GM18502 (cell line): ENCODE results near the gene KCNK3.

ENCODE experiments used
- ATAC-seq: cut with Tn5 transposase; IDR thresholded peaks from one replicate; pipeline ENCODE4 v1.9.1; 2021; ENCODE audit warnings: mild to moderate bottlenecking; ENCODE audit not compliant: unreplicated experiment, poor library complexity

Gene KCNK3

DNA sequence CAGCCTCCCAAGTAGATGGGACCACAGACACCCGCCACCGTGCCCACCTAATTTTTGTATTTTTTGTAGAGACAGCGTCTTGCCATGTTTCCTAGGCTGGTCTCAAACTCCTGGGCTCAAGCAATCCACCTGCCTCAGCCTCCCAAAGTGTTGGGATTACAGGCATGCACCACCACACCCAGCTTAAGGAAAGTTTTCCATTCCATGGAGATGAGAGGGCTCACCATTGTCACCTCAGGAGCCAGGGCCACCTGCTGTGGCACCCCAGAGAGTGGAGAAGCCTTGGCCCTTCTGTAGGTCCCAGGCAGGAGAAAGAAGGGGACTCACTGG, 76.2 kb downstream of the KCNK3 start:
- no peak for ATAC-seq

DNA sequence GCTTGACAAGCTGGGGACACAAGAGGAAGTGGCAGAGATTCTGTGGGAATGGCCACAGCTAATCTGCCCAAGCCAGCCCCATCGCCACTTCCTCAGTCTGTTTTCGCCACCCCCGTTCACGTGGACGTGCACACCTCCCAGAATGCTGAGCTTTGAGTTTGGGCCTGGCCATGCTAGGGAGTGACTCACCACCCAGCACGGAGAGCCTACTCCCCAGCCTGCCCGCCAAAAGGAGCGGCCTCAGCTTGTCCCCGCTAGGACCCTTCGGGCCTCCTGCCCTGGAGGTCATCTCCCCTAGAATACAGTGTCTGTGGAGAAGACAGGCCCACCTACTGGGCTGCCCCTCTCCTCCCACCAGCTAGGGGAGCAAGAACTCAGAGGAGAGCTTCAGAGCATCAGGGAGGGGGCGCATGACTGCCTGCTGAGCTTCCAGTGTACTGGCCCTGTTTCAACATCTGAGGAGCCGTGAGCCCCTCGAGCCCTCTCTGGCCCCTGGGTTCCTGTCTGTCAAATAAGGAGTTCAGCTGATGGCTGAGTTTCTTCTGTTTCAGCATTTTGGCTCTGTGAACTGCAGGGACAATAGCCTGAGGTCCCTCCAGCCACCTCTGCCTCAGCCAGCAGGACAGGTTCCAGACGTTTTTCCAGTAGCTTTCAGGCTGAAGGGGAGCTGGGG, 76.7 kb downstream of the KCNK3 start:
- no peak for ATAC-seq

DNA sequence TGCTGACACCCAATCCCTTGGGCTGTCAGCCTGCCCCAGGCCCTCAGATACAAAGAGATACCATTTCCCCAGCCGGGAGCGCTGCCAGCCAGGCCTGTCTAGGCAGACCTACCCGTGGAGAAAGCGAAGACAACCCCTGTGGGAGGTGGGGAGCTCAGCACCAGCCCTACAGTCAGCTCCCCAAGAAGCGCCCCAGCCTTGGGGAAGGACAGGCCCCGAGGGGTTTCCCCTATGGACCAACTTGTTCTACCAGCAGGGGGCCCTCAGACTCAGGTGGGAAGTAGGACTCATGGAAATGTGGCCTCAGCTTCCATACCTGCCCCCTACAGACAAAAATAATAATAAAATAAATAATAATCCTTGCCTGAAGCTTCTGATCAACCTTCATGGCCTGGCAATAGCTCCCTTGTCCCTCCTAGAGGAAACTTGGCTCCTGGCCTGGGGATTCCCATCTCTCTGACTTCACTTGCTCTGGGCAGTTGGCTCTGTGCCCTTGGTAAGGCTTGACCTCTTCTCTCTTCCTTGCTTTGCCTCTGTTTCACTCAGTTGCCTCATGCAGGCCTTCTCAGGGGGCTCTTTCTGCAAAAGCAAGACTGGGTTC, 78.6 kb downstream of the KCNK3 start:
- ATAC-seq = no peak

DNA sequence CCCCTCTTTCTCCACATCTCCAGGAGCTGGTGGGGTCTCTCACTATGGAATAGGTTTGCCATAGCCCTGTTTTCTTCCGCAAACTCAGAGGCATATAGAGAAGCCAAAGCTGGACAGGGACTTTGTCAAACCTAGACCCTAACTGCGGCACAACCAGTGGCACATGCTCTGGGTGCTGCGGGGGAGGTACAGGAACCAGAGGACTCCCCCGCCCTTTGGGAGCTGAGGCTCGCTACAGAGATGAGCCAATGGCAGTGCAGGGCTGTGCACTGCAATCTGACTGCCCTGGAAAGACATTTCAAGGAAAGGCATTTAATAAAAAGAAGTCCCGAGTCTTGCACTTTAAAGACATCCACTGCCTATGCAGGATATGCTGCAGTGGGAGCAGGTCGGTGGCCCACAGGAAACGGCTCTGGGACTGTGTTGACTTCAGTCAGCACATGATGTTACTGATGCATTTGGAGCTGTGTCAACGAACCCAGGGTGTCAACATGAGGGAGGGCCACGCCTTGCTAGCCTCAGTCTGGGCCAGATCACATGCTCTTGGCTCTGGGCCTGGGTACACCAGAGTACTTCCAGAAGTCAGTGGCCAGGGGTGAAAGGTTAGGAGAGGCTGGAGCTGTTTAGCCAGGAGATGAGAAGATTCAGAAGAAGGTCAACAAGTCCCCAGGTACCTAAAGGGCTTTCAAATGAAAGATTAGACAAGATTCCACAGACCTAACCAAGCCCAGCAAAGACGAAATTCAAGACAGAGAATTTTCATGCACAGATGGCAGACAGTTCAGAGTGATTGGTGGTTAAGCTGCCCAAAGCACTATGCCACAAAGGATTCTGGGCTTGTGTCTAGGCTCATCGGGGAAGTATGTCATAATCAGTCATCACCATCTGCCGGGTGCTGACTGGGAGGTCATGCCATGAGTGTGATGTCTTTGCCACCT, 79.8 kb downstream of the KCNK3 start:
- ATAC-seq = no peak

DNA sequence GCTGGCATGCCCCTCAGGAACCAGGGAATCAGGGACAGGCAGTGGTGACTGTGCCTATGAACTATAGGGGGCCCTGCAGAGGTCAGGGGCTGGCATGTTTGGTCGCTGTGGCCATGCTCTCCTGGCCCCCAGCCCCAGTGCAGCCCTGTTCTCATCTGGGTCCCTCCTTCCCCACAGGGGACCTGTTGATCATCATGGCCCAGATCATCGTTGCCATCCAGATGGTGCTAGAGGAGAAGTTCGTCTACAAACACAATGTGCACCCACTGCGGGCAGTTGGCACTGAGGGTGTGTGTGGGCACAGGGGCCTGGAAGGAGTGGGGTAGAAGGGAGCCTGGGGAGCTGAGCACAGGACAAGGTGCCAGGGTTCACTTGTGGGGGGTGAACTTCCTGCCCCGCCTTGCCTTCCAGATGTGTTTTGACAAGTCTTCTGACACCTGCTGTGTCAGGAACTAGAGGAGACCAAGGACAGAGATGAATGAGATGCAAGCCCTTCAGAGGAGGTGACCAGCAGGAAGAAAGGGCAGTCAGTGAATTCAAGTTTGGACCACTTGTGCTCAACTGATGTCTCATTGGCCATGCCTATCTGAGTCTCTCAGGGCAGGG, 83.8 kb downstream of the KCNK3 start:
- ATAC-seq = no peak

DNA sequence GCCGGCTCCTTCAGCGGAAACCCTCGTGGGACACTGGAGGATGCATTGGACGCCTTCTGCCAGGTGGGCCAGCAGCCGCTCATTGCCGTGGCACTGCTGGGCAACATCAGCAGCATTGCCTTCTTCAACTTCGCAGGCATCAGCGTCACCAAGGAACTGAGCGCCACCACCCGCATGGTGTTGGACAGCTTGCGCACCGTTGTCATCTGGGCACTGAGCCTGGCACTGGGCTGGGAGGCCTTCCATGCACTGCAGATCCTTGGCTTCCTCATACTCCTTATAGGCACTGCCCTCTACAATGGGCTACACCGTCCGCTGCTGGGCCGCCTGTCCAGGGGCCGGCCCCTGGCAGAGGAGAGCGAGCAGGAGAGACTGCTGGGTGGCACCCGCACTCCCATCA, 85.6 kb downstream of the KCNK3 start:
- ATAC-seq = no peak

DNA sequence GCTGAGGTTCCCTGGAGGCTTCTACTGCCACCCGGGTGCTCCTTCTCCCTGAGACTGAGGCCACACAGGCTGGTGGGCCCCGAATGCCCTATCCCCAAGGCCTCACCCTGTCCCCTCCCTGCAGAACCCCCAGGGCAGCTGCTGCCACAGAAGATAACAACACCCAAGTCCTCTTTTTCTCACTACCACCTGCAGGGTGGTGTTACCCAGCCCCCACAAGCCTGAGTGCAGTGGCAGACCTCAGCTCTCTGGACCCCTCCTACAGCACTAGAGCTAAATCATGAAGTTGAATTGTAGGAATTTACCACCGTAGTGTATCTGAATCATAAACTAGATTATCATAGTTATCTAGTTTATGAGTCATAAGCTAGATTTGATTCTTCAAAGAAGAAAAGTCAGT, 86.0 kb downstream of the KCNK3 start:
- ATAC-seq = no peak

DNA sequence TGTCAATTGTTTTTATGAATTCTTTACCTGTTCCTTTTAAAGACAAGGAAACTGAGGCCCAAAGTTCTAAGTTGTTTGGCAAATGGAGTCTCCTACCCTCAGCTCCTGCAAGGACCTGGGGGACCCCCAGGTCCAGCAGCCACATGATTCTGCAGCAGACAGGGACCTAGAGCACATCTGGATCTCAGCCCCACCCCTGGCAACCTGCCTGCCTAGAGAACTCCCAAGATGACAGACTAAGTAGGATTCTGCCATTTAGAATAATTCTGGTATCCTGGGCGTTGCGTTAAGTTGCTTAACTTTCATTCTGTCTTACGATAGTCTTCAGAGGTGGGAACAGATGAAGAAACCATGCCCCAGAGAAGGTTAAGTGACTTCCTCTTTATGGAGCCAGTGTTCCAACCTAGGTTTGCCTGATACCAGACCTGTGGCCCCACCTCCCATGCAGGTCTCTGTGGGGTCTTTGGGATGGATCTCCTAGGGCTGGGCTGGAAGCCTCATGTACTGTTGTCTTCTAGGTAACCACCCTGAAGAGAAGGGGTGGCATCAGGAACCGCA, 87.8 kb downstream of the KCNK3 start:
- no peak for ATAC-seq
